Calu3 (cell line): ENCODE results near the gene KMO. TPM values are rescaled to one million over a fixed set of nuclear protein-coding genes. Genes with fewer than 3 reads are reported as not detected.

Source experiments
- BruUV-seq: library from RNA; stranded (reverse); fragments of 400-500 nt; replicated peaks from 2 replicates; lab custom pipeline; 2021; lab: Mats Ljungman, UMichigan
- CTCF ChIA-PET: fragments of 300-600 bp; sonication (Branson Sonifier 250); formaldehyde crosslinking; loops from one replicate; lab custom pipeline; 2022; ENCODE audit warnings: antibody characterized with exemption; lab: Charles Lee
- DNase-seq: peaks from one replicate; pipeline ENCODE4 v3.0.0; 2022
- H3K27ac Mint-ChIP-seq: one replicate; pipeline ENCODE4 v1.8.0; 2022; ENCODE audit warnings: mixed read lengths; ENCODE audit not compliant: unreplicated experiment
- H3K27me3 Mint-ChIP-seq: one replicate; pipeline ENCODE4 v1.8.0; 2022; ENCODE audit warnings: mixed read lengths; ENCODE audit not compliant: unreplicated experiment
- H3K36me3 Mint-ChIP-seq: one replicate; pipeline ENCODE4 v1.8.0; 2022; ENCODE audit warnings: mild to moderate bottlenecking, moderate library complexity, mixed read lengths; ENCODE audit not compliant: insufficient read depth, unreplicated experiment
- H3K4me1 Mint-ChIP-seq: one replicate; pipeline ENCODE4 v1.8.0; 2022; ENCODE audit warnings: mild to moderate bottlenecking, low read depth, mixed read lengths; ENCODE audit not compliant: unreplicated experiment
- H3K4me3 Mint-ChIP-seq: one replicate; pipeline ENCODE4 v1.8.0; 2022; ENCODE audit warnings: mild to moderate bottlenecking, low read depth, moderate library complexity, mixed read lengths; ENCODE audit not compliant: unreplicated experiment
- H3K9me3 Mint-ChIP-seq: one replicate; pipeline ENCODE4 v1.8.0; 2022; ENCODE audit warnings: low read depth, mixed read lengths; ENCODE audit not compliant: unreplicated experiment
- CTCF ChIP-seq: fragments of 200-600 bp; IDR thresholded peaks from one replicate; pipeline ENCODE4 v1.8.0; 2022; ENCODE audit warnings: antibody characterized with exemption; ENCODE audit not compliant: unreplicated experiment
- intact Hi-C: fragments of 100-400 bp; cut with micrococcal nuclease; formaldehyde crosslinking; loops from one replicate; pipeline ENCODE4 v1.10.0; 2022; ENCODE audit not compliant: unreplicated experiment
- total RNA-seq: library from RNA; stranded (reverse); gene quantifications from 2 replicates; pipeline ENCODE4 v1.2.3, GENCODE V29; 2022

The KMO gene
- total RNA-seq, 1 experiment from 2014 or later = 0.85 TPM

- intact Hi-C loops = loop anchor here (1.0 to 10.0 kb wide), 5 partner anchors 16 to 374 kb away; partner anchors contain the start of gene KMO
- CTCF ChIA-PET = interaction anchor here (0.8 to 2.8 kb wide), 17 partner anchors 11 to 375 kb away, joined by 3 to 29 read pairs (median 4); partner anchors contain the start of genes EXO1, FH and KMO
- no peaks in the 10 kb centered on the region for H3K27me3 Mint-ChIP-seq
- H3K4me1 Mint-ChIP-seq = peaks cover 31% of the 10 kb centered on the region
- no TSS peak for BruUV-seq
- no peaks in the 10 kb centered on the region for H3K9me3 Mint-ChIP-seq
- DNase-seq = peak; percentile 31
- H3K36me3 Mint-ChIP-seq = peaks cover 12% of the 10 kb centered on the region
- peak; percentile 38 for TF ChIP-seq CTCF
- H3K27ac Mint-ChIP-seq = no peak overlapping the region
- H3K4me3 Mint-ChIP-seq = no peak overlapping the region
Measured at GRCh38 chr1:241611063-241611462, 78.9 kb downstream of the KMO start.

- no peak overlapping the region for H3K27ac Mint-ChIP-seq
- no TSS peak for BruUV-seq
- no peak overlapping the region for H3K4me3 Mint-ChIP-seq
- H3K4me1 Mint-ChIP-seq = peaks cover 38% of the 10 kb centered on the region
- CTCF ChIA-PET = interaction anchor here (0.7 to 2.8 kb wide), 9 partner anchors 14 to 301 kb away, joined by 3 to 29 read pairs (median 6); partner anchors contain the start of gene KMO
- TF ChIP-seq CTCF = no peak
- H3K27me3 Mint-ChIP-seq = no peaks in the 10 kb centered on the region
- intact Hi-C loops = loop anchor here (1.0 to 10.0 kb wide), 5 partner anchors 16 to 373 kb away; partner anchors contain the start of gene KMO
- H3K36me3 Mint-ChIP-seq = peaks cover 12% of the 10 kb centered on the region
- no peak for DNase-seq
- H3K9me3 Mint-ChIP-seq = no peaks in the 10 kb centered on the region
Measured at GRCh38 chr1:241611736-241612135, 79.6 kb downstream of the KMO start.

DNA sequence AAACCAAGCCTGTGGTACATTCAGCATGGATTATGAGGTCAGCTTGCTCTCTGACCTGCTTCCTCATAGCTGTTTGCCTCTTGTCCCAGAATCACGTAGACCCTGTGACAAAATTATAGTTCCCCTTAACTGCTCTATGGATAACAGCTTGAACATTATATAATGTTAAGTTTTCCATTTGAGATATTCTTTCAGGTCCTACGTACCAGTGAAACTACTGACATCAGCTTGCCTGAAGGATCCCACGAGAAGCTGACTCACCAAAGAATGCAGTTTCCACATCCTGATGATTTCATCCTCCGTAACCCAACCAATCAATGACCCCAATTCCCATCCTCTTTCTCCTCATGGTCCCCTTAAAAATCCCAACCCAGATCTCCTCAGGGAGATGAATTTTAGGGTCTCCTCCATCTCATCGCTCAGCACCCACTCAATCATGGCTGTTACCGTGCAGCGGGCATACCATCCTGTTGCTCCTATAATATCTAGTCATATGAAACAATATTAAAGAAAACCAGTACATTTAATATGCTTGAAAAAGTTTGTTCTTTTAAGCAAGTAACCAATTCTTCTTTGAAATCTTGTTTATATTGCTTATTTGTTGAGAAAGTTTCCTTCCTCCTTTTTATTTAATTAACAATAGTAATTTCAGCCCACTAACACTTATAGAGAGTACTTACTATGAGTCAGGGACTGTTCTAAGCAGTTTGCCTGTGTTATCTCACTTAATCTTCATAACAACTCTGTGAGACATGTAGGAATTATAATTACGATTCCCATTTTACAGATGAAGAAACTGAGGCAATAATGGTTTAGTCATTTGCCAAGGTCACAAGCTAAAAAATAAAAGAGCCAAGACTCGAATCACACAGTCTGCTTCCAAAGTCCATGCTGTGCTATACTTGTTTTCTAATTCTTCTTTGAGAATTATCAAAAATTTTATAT is 80.6 kb downstream of the KMO start:
- H3K9me3 Mint-ChIP-seq = no peaks in the 10 kb centered on the region
- H3K4me3 Mint-ChIP-seq = peak overlapping the region; percentile 9
- H3K4me1 Mint-ChIP-seq = peaks cover 44% of the 10 kb centered on the region
- peaks cover 12% of the 10 kb centered on the region for H3K36me3 Mint-ChIP-seq
- DNase-seq = peak; percentile 38
- CTCF ChIA-PET = interaction anchor here (0.6 to 1.9 kb wide), 4 partner anchors 222 to 399 kb away, joined by 3 to 9 read pairs (median 6); no protein-coding TSS in a partner anchor
- intact Hi-C loops = loop anchor here (5.0 to 10.0 kb wide), 3 partner anchors 81 to 372 kb away; partner anchors contain the start of gene KMO
- H3K27ac Mint-ChIP-seq = no peak overlapping the region
- TF ChIP-seq CTCF = no peak
- no TSS peak for BruUV-seq
- no peaks in the 10 kb centered on the region for H3K27me3 Mint-ChIP-seq

DNA sequence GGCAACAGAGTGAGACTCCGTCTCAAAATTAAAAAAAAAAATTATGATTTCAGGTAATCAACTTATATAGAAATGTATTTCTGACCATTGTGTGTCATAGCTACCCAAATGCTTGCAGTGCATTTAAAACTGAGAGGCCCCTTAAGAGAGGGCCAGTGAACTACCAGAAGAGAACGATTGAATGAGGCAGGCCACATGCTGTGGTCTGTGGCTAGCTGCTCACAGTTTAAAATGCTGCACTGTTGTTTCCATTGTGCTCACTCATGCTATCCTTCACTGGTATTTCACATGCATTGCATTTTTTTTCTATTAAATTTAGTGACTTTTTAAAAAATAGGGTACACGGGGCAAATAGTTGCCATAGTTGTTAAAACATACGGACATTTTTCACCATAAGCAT is 82.0 kb downstream of the KMO start:
- intact Hi-C loops = loop anchor here (5.0 to 10.0 kb wide), 3 partner anchors 82 to 371 kb away; partner anchors contain the start of gene KMO
- H3K9me3 Mint-ChIP-seq = no peaks in the 10 kb centered on the region
- H3K27ac Mint-ChIP-seq = peak overlapping the region; percentile 80
- CTCF ChIA-PET = no interaction called here
- no peaks in the 10 kb centered on the region for H3K27me3 Mint-ChIP-seq
- peaks cover 12% of the 10 kb centered on the region for H3K36me3 Mint-ChIP-seq
- TF ChIP-seq CTCF = no peak
- H3K4me3 Mint-ChIP-seq = no peak overlapping the region
- H3K4me1 Mint-ChIP-seq = peaks cover 36% of the 10 kb centered on the region
- BruUV-seq = no TSS peak
- no peak for DNase-seq
